ENCODE measurements around the gene PPP4R3C. TPM values are rescaled to one million over a fixed set of nuclear protein-coding genes. Genes with fewer than 3 reads are reported as not detected.
"Not testable (repeated sequence)": the region's sequence is repeated elsewhere in the genome, so short reads cannot be mapped to it uniquely, and the experiment has no call there.

The PPP4R3C gene
- total RNA-seq = not detected in 2 replicates

DNA sequence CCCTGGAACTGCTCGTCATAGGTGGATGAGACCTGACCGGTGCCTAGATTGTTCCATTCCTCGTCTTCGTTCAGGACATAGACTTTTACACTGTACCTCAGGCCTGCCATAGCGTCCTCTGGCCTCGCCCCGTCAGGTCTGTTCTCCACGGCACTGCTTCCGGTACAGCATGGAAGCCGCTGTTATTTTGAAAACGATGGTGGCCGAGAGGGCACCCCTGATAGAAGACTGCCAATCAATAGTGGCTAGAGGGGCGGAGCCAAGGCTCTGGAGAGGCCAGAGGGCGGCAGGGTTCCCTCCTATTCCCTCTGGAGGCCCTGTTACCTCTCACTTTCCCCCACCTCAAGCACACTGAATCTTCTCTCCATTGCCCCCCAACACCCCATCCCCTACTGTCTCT, at the start of gene PPP4R3C:
Gene PPP4R3C, minus strand, starts transcription at position 155 of the 400 bp plus-strand sequence. Its CDS starts 45 bp downstream, at position 110.
- no peak for DNase-seq (ENCODE audit: low read depth)

DNA sequence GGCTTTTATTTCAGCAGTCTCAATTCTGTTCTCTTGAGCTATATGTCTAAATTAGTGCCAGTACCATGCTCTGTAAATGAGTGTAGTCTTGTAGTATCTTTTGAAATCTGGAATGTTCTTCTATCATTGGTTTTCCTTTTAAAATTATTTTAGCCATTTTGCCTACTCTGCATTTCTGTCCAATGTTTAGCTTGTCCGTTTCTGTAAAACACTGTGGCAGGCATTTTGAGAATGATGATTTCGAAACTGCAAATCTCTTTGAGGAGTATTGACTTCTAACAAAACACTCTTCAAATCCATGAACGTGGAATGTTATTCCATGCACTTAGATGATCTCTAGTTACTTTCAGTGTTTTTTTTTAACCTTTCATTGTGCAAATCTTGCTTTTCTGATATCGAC, 28.3 kb upstream of the PPP4R3C start:
- DNase-seq (ENCODE audit: low read depth) = no peak

DNA sequence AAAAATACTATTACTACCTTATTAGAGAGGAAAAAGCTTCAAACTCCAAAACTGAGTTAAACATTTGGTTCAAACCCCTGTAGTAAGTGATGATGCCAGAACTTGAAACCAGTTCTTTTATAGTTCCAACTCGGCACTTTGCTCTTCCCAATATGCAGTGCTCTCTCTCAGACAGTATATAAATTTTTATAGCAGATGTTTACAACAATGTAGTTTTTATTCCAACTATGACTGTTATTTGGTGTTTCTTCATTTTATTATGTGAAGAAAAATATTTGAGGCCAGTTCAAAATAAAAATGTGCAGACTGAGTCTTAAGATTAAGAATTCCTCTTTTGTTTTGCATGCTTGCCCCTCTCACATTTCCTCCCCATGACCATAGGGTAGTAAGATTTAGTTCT, 2.9 kb upstream of the PPP4R3C start:
- no peak for DNase-seq (ENCODE audit: low read depth)

DNA sequence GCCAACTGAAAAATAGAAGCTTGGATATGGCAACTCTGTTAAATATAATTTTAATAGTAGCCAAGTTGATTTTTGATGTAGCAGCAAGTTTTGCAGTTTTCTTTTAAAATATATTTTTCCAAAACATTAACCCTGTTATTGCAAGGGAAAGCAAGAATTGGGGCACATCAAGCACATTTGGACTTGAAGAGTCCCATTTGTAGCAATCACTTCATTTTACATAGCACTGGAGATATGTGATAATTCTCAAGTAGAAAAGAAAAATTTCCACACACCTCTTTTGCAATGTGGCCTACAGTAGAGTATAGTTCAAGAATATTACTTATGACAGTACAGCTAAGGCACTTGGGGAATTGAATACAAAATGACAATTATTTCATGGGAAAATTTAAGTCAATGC, 1.9 kb upstream of the PPP4R3C start:
- DNase-seq (ENCODE audit: low read depth) = no peak

DNA sequence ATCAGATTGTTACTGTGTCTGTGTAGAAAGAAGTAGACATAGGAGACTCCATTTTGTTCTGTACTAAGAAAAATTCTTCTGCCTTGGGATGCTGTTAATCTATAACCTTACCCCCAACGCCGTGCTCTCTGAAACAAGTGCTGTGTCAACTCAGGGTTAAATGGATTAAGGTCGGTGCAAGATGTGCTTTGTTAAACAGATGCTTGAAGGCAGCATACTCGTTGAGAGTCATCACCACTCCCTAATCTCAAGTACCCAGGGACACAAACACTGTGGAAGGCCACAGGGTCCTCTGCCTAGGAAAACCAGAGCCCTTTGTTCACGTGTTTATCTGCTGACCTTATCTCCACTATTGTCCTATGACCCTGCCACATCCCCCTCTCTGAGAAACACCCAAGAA, 4.0 kb downstream of the PPP4R3C start:
- not testable (repeated sequence) for DNase-seq (ENCODE audit: low read depth)

DNA sequence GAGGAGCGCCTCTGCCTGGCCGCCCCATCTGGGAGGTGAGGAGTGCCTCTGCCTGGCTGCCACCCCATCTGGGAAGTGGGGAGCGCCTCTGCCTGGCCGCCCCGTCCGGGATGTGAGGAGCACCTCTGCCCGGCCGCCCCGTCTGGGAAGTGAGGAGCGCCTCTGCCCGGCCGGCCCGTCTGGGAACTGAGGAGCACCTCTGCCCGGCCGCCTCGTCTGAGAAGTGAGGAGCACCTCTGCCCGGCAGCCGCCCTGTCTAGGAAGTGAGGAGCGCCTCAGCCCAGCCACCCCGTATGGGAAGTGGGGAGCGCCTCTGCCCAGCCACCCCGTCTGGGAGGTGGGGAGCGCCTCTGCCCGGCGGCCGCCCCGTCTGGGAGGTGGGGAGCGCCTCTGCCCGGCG, 4.6 kb downstream of the PPP4R3C start:
- not testable (repeated sequence) for DNase-seq (ENCODE audit: low read depth)

DNA sequence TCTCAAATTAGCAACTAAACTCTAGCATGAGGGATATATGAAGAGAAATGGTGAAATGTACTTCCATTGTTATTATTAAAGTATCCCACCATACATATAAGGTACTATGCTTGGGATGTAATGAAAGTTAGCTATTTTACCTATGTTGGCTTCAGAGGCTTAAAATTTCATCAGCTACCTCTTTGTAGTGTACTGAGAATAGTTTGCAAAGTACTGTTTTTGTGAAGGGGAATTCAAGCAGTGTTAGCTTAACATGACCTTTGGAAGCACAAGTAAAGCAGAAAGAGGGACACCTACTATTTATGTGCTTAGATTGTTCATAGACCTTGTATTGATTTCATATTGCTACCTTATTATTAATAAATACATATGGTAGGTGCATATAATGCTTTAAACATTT, 11.8 kb downstream of the PPP4R3C start:
- no peak for DNase-seq (ENCODE audit: low read depth)

DNA sequence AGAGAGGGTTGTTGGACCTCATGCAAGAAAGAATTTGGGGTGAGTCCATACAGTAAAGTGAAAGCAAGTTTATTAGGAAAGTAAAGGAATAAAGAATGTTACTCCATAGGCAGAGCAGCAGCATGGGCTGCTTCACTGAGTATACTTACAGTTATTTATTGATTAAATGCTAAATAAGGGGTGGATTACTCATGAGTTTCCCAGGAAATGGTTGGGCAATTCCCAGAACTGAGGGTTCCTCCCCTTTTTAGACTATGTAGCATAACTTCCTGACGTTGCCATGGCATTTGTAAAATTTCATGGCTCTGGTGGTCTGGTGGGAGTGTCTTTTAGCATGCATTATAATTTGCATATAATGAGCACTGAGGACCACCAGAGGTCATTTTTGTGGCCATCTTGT, 16.7 kb downstream of the PPP4R3C start:
- peak; percentile 67 for DNase-seq (ENCODE audit: low read depth)

DNA sequence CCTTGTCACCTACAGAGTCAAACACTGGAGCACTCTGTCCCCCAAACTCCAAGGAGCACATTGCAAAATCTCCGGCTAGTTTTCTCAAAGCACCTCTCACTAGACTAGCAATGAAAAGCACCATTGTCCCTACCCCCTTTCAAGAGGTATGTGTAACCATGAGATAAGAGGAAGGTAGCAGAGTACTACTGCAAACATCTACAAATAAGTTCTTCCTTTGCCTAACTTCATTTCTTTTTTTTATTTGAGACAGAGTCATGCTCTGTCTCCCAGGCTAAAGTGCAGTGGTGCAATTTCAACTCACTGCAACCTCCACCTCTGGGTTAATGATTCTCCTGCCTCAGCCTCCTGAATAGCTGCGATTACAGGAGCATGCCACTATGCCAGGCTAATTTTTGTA, 17.7 kb downstream of the PPP4R3C start:
- peak; percentile 75 for DNase-seq (ENCODE audit: low read depth)

DNA sequence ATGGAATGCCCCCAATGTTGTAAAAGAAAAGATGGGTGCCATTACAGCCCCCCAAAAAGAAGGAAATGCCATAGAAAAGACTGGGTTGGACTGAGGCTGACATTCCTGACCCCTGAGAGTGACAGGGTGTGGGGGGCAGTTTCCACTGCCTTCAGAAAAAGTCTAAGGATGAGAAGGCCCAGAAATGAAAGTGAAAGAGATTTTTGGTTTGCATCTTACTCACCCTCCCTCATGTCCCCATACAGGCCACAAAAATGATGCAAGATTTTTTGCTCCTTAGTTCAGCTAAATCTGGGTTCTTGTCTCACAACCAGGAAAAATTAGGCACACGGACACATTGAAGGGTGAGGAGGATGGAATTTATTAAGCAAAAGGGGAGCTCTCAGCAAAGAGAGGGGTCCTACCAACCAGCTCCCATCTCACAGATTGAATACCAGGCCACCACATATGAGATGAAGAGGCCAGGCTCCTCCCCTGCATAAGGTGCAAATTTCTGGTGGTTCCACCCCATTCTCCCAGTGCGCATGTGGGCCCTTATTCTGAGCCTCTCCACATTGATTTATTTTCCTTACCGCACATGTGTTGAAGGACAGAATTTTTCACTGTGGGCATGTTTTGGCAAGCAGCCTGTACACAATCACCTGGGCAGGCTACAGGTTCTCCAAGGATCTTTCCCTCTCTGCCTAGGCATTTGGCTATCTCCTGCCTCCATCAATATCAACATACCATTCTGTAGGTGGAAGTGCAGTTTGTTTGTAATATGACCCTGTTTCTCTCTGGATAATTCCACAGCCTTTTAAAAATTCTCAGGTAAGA, 18.8 kb downstream of the PPP4R3C start:
- DNase-seq (ENCODE audit: low read depth) = peak; percentile 32

DNA sequence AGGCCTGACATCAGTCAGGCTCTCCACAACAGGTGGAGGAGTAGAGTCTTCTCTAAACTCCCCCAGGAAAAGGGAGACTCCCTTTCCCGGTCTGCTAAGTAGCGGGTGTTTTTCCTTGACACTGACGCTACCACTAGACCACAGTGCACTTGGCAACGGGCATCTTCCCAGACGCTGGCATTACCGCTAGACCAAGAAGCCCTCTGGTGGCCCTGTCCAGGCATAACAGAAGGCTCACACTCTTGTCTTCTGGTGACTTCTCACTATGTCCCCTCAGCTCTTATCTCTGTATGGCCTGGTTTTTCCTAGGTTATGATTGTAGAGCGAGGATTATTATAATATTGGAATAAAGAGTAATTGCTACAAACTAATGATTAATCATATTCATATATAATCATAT, 20.7 kb downstream of the PPP4R3C start:
- DNase-seq (ENCODE audit: low read depth) = not testable (repeated sequence)

DNA sequence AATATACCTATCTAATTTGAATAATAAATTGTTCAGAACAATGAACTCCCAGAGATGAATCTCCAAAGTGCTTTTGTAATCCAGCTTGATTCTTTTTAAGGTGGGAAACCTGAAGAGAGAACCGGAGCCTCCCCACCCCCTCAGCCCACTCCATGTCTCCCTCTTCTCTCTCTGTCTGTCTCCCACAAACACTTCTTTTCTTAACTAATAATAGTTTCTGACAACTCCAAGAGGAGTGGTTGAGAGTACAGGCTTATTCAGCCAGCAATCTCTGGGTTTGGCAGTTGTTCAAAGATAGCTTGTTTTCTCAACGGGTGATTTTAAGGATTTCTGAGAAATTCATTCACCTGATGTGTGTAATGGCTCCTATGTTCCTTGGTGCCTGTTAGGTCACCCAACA, 23.4 kb downstream of the PPP4R3C start:
- DNase-seq (ENCODE audit: low read depth) = peak; percentile 13

DNA sequence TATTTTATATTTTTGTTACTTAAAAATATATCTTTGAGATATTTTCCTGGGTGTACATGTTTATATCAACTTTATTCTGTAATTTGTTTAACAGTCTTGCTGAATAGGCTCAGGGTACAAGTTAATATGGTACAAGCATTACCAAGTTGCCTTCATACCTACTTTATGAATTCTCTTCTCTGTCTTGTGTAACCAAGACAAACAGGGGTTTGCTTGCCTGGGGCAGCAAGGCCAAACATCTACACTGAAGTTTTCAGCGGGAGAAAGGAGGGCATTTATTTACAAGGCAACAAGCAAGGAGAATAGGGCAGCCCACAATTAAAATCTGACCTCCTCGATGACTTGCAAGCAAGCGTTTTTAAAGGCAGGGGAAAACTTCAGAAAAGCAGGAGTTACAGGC, 24.2 kb downstream of the PPP4R3C start:
- peak; percentile 13 for DNase-seq (ENCODE audit: low read depth)

DNA sequence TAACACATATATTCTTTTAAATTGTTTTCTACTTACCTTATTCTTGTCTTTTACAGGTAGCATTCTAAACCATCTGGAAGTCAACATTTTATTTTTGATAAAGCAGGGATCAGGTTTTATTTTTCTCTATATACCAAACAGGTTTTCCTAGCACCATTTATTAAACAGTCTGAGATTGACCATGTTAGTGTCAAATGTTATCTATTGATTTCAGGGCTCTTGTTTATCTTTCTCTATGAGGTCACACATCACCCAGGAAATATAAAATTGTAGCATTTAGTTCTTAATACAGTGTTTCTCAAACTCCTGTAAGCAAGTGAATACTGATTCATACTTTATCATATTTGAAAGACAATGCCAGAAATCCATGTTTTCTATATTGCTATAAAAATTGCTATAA, 28.1 kb downstream of the PPP4R3C start:
- no peak for DNase-seq (ENCODE audit: low read depth)

Other genes with a start within 250 kb of the PPP4R3C start
- gene DCAF8L2, start 127.0 kb upstream of the PPP4R3C start, total RNA-seq = not detected in 2 replicates